COLO668 (cell line): Measurements from ENCODE around the gene KCNJ6.
"Not testable (repeated sequence)": the region's sequence is repeated elsewhere in the genome, so short reads cannot be mapped to it uniquely, and the experiment has no call there.

Experiments used
- DNase-seq: peaks from one replicate; lab custom pipeline; 2025; ENCODE audit not compliant: unreplicated experiment; lab: John Stamatoyannopoulos, UW

Gene KCNJ6

GRCh38 chr21:37783016-37783415 is 133.2 kb downstream of the KCNJ6 start:
- no peak for DNase-seq

- no peak for DNase-seq
Observed at GRCh38 chr21:37780991-37781983, 135.0 kb downstream of the KCNJ6 start.

- DNase-seq: no peak
Observed at GRCh38 chr21:37771181-37771580, 145.1 kb downstream of the KCNJ6 start.

- no peak for DNase-seq
Observed at GRCh38 chr21:37770461-37770860, 145.8 kb downstream of the KCNJ6 start.

GRCh38 chr21:37769656-37770055 is 146.6 kb downstream of the KCNJ6 start:
- no peak for DNase-seq

GRCh38 chr21:37767984-37768383 is 148.3 kb downstream of the KCNJ6 start:
- no peak for DNase-seq

GRCh38 chr21:37766129-37766528 is 150.1 kb downstream of the KCNJ6 start:
- DNase-seq: no peak

- DNase-seq: no peak
Observed at GRCh38 chr21:37765221-37765900, 150.9 kb downstream of the KCNJ6 start.

- no peak for DNase-seq
Observed at GRCh38 chr21:37764691-37765090, 151.6 kb downstream of the KCNJ6 start.

- peak; percentile 80 for DNase-seq
Observed at GRCh38 chr21:37763298-37763697, 153.0 kb downstream of the KCNJ6 start.

- DNase-seq: no peak
Observed at GRCh38 chr21:37762606-37763005, 153.7 kb downstream of the KCNJ6 start.

GRCh38 chr21:37761406-37761805 is 154.9 kb downstream of the KCNJ6 start:
- not testable (repeated sequence) for DNase-seq

GRCh38 chr21:37759777-37760176 is 156.5 kb downstream of the KCNJ6 start:
- no peak for DNase-seq

GRCh38 chr21:37758982-37759381 is 157.3 kb downstream of the KCNJ6 start:
- DNase-seq: peak; percentile 82

- peak; percentile 63 for DNase-seq
Observed at GRCh38 chr21:37757606-37758376, 158.5 kb downstream of the KCNJ6 start.

GRCh38 chr21:37753122-37753599 is 163.1 kb downstream of the KCNJ6 start:
- DNase-seq: no peak

GRCh38 chr21:37751268-37751975 is 164.8 kb downstream of the KCNJ6 start:
- DNase-seq: no peak

- no peak for DNase-seq
Observed at GRCh38 chr21:37749132-37749531, 167.1 kb downstream of the KCNJ6 start.

- no peak for DNase-seq
Observed at GRCh38 chr21:37748351-37748750, 167.9 kb downstream of the KCNJ6 start.

- no peak for DNase-seq
Observed at GRCh38 chr21:37746849-37747248, 169.4 kb downstream of the KCNJ6 start.

- no peak for DNase-seq
Observed at GRCh38 chr21:37744551-37744950, 171.7 kb downstream of the KCNJ6 start.
